ENCODE results near the gene MBLAC1. TPM values are rescaled to one million over a fixed set of nuclear protein-coding genes. Genes with fewer than 3 reads are reported as not detected.

Gene MBLAC1
- total and polyA plus RNA-seq, 12 donors: 1.2 to 3.5 (median 2.1) TPM

DNA sequence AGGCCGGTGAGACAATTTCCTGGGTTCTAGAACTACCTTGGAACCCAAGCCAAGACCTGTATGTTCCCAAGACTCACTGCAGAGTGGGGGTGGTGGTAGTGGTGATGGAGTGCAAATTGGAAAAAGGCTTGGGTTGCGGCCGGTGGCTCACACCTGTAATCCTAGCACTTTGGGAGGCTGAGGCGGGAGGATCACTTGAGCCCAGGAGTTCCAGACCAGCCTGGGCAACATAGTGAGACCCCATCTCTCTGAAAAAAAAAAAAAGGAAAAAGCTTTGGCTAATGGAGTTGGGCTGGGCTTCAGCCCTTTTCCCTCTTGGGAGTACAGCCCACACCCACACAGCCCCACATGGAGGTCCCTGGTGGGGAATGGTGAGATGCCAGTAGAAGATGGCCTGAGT is 21.2 kb upstream of the MBLAC1 start:
- H3K36me3 ChIP-seq: peaks cover 0 to 79% (median 24%) of the 10 kb centered on the region in 9 donors
- intact Hi-C loops (cut with DNase I): no loop called here
- no peak for ATAC-seq
- H3K4me1 ChIP-seq: peaks cover 0 to 13% (median 10%) of the 10 kb centered on the region in 9 donors
- WGBS, 2 donors: 90 to 96% methylated on average over 4 of the region's 4 CpGs
- H3K9me3 ChIP-seq: no peaks in the 10 kb centered on the region
- no peak for DNase-seq
- TF ChIP-seq, protein P1, sequence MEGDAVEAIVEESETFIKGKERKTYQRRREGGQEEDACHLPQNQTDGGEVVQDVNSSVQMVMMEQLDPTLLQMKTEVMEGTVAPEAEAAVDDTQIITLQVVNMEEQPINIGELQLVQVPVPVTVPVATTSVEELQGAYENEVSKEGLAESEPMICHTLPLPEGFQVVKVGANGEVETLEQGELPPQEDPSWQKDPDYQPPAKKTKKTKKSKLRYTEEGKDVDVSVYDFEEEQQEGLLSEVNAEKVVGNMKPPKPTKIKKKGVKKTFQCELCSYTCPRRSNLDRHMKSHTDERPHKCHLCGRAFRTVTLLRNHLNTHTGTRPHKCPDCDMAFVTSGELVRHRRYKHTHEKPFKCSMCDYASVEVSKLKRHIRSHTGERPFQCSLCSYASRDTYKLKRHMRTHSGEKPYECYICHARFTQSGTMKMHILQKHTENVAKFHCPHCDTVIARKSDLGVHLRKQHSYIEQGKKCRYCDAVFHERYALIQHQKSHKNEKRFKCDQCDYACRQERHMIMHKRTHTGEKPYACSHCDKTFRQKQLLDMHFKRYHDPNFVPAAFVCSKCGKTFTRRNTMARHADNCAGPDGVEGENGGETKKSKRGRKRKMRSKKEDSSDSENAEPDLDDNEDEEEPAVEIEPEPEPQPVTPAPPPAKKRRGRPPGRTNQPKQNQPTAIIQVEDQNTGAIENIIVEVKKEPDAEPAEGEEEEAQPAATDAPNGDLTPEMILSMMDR (IDR thresholded peaks at IDR 0.05): no peak
- H3K27ac ChIP-seq: no peak overlapping the region
- no peaks in the 10 kb centered on the region for H3K27me3 ChIP-seq
- no peak overlapping the region for H3K4me3 ChIP-seq

DNA sequence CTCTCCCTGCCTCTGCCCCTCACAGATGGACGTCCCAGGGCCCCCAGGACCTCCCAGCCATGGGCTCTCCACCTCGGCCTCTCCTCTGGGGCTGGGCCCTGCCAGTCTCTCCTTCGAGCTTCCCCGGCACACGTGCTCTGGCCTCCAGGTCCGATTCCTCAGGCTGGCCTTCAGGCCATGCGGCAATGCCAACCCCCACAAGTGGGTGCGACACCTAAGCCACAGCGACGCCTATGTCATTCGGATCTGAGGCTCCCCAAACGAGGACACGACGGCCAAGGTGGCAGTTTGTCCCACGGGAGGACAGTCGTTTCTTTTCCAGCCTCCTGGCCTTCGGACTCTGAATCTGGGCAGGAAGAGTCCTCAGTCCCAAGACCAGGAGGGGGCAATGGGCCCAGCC is 20.1 kb upstream of the MBLAC1 start:
- H3K36me3 ChIP-seq: peaks cover 0 to 90% (median 30%) of the 10 kb centered on the region in 9 donors
- intact Hi-C loops (cut with DNase I): no loop called here
- 78 to 84% methylated on average over 17 of the region's 17 CpGs for WGBS, 2 donors
- H3K4me1 ChIP-seq: peaks cover 0 to 10% (median 7%) of the 10 kb centered on the region in 9 donors
- no peaks in the 10 kb centered on the region for H3K9me3 ChIP-seq
- H3K27ac ChIP-seq: no peak overlapping the region
- no peak overlapping the region for H3K4me3 ChIP-seq
- H3K27me3 ChIP-seq: no peaks in the 10 kb centered on the region
- TF ChIP-seq, protein P1 (IDR thresholded peaks at IDR 0.05): no peak
- DNase-seq (no peak), ATAC-seq (no peak)

DNA sequence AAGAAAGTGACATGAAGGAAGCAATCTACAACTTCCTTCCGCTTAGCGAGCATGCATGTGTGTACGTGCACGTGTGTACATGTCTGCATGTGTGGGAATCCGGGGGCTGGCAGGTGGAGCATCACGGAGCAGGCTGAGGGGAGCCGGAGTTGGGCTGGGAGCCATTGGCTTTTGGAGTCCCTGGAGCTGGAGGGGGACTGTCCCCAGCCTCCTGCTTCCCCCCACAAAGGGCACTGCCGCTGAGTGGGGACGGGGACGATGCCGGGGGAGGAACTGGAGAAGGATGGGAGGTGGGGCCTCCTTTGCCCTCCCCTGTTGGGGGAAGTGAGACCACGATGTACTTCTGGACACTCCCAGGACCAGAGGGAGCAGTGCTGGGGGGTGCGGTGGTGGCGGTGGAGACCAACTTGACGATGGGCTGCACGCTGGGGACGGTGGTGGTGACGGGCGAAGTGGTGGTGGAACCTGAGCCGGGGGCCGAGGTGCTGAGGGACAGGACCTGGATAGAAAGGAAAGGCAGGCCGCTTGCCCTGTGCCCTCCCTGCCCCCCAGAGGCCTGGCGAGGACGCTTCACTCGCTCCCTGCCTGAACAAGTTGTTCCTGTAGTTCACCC is 19.5 kb upstream of the MBLAC1 start:
- WGBS, 2 donors: 82 to 85% methylated on average over 25 of the region's 25 CpGs
- Histone ChIP-seq H3K4me3 (no peak overlapping the region), H3K27me3 (no peaks in the 10 kb centered on the region), H3K27ac (no peak overlapping the region), H3K36me3 (peaks cover 0 to 96% (median 36%) of the 10 kb centered on the region in 9 donors), H3K4me1 (peaks cover 0 to 6% (median 4%) of the 10 kb centered on the region in 9 donors), H3K9me3 (no peaks in the 10 kb centered on the region)
- no peak for DNase-seq
- TF ChIP-seq, protein P1 (IDR thresholded peaks at IDR 0.05): no peak
- ATAC-seq: no peak
- intact Hi-C loops (cut with DNase I): no loop called here

DNA sequence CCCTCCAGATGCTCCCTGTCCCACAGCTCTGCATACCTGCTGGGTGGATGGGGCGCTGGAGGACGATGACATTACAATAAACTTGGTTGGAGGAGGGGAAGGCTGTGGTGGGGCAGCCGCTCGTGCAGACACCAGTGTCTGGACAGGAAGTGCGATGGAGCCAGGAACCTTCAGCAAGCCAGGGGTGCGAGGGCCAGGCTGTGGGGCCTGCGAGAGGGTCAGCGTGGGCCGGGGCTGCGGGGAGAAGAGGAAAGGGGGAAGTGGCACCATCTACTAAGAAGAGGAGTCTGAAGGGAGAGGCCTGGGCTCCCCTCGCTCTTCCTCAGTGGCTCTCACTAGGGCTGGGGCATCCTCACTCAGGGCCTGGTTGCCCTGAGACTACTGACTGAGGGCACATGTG is 18.9 kb upstream of the MBLAC1 start:
- no peaks in the 10 kb centered on the region for H3K9me3 ChIP-seq
- no peak overlapping the region for H3K4me3 ChIP-seq
- H3K36me3 ChIP-seq: peaks cover 0 to 100% (median 41%) of the 10 kb centered on the region in 9 donors
- H3K4me1 ChIP-seq: no peaks in the 10 kb centered on the region
- intact Hi-C loops (cut with DNase I): no loop called here
- H3K27me3 ChIP-seq: no peaks in the 10 kb centered on the region
- DNase-seq (no peak), ATAC-seq (no peak)
- TF ChIP-seq, protein P1 (IDR thresholded peaks at IDR 0.05): no peak
- 71 to 77% methylated on average over 11 of the region's 11 CpGs for WGBS, 2 donors
- H3K27ac ChIP-seq: no peak overlapping the region

All from heart right ventricle (tissue), 16 donors.